Hematopoietic multipotent progenitor cell treated with erythropoietin and hydrocortisone succinate and interleukin-3 and kit ligand, for 6 days (in vitro differentiated cells): Measurements from ENCODE around the gene SHE.
"Not testable (repeated sequence)": the region's sequence is repeated elsewhere in the genome, so short reads cannot be mapped to it uniquely, and the experiment has no call there.

Source experiments
- DNase-seq: peaks from one replicate; pipeline ENCODE4 v3.0.0-alpha.2; 2015

SHE gene

DNA sequence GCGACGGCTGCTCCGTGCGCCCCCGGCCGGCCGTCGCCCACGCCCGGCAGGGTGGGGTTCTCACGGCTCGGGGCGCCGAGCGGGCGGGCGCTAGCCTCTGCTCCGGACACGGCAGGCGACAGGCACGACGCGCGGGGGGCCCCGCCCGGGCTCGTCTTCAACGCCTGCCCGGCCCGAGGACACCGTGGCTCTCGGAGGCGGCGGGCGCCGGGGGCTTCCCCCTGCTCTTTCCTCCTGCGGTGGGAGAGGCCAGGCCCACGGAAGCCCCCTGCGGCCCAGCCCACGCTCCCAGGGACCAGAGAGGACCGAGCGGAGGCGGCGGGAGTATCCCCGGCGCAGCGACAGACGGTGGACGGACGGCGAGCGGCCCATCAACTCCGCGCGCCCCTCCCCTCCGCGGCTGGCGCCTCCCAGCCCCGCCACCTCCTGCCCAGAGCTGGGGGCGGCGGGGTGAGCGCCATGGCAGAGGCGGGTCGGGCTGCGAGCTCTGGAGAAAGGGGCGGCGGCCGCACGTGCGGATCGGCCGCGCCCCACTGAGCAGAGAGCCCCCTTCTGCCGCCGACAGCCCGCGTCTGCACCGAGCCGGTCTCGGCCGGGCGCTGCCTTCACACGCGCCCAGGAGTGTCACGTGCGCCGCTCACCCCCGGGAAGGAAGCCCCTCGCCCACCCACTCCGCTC lies at the start of gene SHE, which contains the start of gene TDRD10:
Gene SHE (minus strand): TSS at position 347 of the 678 bp plus-strand sequence. CDS start 386 bp downstream, outside the sequence.
Gene TDRD10 (plus strand): TSS at position 154 of the 678 bp plus-strand sequence. CDS start 4,685 bp downstream, outside the sequence.
- DNase-seq, result peak; percentile 30

DNA sequence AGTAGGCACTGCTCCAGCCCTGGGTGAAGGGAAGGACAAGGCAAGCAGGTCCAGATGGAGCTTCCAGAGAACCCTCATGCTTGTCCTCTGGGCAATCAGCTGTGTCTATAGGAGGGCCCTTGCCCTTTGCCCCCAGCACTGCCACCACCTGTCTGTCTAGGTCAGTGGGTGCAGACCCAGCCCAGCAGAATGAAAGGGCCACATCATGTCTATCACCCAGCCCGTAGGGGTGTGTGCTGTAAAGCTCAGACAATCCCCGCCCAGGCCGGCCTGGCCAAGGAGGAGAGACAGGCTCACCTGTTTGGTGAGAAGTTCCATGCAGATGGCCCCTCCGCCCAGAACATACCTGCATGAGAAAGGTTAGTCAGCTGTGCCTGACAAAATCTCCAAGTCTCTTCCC lies 49.3 kb upstream of the SHE start:
- DNase-seq, result no peak

DNA sequence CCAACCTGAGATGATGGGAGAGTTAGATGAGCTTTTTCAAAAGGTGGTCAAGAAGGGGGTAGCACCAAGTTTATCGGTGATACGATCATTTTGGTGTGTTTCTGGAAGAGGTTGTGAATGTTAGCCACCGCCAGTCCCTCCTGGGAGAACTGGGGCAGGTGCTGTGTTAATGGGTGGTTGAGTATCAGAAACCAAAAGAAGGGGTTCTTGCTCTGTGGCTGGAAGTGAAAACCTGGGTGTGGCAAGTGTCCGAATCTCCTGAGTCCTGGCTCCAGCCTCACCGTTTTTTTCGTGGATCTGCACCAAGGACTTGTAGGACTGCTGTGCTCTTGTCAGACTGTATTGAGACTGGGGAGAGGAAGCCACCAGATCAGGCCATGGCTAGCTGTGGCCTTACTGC lies 48.4 kb upstream of the SHE start:
- no peak for DNase-seq

DNA sequence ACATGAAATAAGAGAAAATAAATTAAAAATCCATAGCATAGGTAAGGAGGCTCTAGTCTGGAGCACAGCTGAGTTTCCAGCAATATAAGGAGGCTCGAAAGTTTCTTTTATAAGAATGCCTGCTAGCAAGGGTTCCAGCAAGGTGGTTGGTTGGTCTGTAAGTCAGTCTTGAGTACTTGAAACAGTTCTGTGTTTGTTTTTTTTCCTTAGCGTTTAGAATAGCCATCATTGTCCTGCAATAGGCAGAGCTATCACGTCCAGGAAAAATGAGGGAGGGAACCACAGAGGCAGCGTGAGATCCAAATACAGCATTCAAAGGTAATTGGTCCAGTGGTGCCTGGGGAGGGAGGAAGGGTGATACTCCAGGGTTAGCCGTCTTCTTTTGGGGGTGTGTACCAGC lies 47.9 kb upstream of the SHE start:
- DNase-seq, result no peak

DNA sequence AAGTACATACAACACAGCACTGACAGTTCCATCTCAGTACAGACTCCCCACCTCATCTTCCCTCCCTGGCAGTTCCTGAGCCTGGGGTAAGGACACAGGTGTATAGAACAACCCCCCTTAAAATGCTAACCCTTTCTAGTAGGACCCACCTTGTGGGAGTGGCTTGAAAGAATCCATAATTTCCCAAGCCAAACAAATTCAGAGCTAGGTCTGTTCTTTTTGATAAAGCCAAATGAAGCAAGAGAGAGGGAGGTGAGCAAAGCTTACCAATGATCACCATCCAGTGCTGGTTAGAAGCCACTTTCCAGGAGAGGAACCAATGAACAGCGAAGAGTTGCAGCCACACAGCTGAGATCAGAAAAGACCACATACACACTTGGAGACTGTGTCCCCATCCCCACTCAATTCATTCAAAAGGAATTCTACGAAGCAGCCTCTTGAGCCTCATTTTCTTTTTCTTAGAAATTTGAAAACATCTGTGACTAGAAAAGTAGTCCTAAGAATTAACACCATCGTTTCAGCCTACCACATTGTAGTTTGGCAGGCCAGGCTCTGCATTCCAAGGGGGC lies 47.1 kb upstream of the SHE start:
- DNase-seq, result no peak

DNA sequence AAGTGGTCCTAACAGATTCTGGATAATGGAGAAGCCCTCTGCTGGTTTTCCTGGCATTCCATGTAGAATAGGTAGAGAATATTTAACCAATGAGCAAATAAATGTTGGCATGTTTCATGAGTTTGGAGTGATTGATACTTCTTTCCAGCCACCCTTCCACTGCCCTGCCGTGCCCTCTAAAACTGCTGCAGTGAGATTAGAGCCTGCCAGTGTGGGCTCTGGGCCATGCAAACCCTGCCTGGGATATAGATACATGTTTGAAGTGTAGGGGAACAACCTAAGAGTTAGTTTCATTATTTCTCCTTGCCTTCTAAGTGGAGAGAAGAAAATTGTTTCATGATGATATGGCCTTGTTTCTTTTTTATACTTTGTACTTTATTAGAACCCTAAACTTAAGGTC lies 45.8 kb upstream of the SHE start:
- peak; percentile 72 for DNase-seq

DNA sequence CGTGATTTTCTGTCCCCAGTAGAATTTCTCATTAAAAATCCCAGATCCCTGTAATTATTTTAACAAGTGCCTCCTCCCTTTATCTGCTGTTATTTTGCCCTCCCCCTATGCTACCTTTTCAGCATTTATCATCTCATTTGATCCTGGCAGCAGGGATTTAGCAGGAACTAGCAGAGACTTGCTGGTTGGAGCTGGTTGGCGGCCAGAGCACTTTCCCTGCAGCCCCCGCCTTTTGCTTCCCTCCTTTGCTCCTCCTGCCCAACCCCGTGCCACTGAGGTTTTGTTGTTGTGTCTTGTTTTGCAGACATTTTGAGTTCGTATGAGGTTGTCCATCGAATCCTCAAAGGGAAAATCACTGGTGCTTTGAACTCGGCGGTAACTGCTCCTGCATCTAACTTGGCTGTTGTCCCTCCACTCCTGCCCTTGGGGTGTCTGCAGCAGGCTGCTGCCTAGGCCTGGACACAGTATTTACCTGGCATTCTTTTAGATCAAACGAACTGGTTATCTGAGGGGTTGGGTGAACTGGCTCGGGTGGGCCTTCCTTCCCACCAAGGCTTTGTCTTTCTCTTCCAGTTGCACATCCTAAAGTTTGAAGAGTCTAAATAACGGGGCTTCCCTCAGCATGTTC lies 45.0 kb upstream of the SHE start:
- no peak for DNase-seq

DNA sequence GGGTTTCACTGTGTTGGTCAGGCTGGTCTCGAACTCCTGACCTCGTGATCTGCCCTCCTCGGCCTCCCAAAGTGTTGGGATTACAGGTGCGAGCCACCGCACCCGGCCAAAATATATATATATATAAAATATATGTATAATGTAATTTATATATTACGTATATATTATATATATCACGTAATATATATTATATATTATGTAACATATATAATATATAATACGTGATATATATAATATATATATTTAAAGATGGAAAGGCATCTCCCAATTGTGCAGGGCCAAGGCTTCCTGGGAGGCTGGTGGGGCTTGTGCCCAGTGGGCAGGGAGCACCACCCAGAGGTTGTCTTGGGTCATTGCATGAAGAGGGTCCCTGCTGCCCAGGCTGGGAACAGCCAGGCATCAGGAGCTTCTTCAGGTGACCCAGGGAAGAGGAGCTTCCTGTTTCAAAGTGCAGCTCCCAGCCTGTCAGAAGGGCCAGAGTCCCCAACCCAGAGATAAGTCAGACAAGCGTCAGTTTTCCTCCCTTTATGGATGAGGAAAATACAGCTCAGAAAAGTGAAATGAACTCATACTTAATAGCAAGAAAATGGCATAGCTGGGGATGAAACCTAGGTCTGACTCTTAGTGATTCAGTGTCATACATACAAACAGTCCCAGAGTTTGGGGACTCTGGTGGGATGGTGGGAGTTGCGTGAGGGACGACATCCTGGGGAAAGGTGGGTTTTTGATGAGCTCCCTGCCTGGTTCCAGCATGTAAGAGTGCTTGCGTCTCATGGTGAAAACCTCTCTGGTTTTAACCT lies 44.3 kb upstream of the SHE start:
- DNase-seq, result peak; percentile 85

DNA sequence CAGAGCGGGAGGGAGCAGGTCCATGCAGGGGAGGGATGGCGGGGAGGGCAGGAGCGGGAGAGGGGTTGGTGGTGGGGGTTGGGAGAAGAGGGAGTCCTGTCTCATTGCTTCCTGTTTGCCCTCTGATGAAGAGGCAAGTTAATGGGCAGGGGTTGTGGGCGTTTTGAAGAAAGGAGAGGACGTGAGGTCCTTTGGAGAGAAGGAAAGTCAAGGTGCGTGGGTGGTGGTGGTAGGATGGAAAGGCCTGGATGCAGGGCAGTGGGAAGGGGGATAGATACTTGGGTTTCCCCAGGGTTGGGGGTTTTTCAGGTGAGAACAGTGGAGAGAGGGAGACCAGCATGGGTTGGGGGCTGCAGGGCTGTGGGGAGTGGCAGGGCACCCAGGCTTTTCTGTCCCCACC lies 39.0 kb upstream of the SHE start:
- no peak for DNase-seq

DNA sequence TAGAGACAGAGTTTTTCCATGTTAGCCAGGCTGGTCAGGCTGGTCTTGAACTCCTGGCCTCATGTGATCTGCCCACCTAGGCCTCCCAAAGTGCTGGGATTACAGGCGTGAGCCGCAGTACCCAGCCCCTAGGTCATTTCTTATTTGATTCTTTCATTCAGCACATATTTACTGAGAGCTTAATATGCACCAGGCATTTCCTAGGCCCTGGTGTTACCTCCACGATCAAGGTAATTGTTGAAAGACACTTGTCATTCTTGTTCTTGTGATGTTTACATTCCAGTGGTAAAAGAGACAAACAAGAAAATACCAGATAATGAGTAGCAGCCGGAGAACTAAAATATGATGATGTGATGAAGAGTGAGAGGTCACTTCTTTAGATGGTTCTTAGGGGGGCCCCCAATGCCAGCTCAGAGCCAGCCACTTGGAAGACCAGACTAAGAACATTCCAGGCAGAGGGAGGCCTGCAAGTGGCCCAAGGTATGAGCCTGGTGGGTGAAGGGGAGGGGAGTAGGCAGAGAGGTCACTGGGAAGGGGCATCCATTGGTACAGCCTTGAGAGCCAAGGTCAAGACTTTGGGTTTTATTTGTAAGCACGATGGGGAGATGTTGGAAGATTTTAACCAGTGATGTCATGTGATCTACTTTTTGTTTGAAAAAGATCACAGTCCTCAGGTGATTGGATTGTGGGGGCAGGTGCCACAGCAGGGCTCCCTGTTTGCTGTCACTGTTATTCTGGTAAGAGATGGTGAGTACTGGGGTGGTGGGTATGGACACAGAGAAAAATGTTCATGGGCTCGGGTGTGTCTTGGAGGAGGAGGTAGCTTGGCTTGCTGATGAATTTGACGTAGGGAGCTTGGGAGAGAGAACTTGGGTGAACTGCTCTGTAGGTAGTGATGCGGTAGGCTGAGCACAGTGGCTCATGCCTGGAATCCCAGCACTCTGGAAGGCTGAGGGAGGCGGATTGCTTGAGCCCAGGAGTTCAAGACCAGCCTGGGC lies 37.6 kb upstream of the SHE start:
- DNase-seq, result no peak

DNA sequence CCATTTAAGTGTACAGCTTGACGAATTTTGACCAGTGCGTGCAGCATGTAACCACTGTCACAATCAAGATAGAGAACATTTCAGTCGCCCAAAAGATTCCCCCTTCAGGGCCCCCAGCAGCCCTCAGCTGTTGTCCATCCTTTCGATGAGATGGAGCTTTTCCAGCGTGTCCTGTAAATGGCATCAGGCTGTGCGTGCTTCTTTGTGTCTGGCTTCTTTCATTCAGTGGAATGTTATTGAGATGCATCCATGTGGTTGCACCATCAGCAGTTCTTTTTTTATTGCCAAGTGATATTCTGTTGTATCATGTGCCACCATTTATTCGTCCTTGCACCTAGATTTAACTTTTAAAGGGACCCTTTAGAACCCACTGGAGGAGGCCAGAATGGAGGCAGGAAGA lies 34.4 kb upstream of the SHE start:
- no peak for DNase-seq

DNA sequence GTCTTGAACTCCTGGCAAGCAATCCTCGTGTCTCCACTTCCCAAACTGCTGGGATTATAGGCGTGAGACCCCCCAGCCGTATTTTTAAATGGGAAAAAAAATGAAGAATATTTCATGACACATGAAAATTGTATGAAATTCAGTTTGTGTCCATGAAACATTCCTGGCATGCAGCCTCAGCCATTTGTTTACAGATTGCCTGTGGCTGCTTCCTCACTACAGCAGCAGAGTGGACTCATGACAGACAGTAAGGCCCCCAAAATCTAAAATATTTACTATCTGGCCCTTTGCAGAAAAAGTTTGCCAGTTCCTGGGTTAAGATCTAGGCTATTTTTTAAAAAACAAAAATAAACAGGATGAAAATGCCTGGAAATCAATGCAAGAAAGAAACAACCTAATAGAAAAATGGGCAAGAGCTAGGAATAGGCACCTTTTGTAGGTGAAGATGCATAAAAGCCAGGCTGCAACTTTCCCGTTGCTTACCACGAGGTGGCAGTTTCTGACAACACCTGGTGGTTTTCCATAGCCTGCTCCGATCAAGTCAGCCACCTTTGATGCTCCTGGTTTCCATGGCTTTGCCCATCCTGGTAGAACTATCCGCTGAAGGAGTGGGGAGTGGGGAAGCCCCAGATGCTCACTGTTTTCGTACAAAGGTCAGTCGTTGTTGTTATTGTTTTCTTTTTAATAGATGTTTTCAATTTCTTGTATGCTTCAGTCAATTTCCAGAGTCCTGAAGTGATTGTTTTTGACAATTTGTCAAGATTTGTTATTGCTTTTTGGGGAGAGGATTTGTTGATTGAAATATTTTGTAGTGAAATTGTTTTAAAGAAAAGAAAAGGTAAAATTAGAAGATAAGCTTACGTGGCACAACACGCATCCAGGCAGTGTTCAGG lies 32.0 kb upstream of the SHE start:
- DNase-seq, result no peak

DNA sequence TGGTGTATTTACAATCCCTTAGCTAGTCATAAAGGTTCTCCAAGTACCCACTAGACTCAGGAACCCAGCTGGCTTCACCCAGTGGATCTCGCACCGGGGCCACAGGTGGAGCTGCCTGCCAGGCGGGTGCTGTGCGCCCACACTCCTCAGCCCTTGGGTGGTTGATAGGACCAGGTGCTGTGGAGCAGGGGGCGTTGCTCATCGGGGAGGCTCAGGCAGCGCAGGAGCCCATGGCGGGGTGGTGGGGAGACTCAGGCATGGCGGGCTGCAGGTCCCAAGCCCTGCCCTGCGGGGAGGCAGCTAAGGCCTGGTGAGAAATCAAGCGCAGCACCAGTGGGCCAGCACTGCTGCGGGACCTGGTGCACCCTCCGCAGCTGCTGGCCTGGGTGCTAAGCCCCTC lies 29.7 kb upstream of the SHE start:
- DNase-seq, result not testable (repeated sequence)

DNA sequence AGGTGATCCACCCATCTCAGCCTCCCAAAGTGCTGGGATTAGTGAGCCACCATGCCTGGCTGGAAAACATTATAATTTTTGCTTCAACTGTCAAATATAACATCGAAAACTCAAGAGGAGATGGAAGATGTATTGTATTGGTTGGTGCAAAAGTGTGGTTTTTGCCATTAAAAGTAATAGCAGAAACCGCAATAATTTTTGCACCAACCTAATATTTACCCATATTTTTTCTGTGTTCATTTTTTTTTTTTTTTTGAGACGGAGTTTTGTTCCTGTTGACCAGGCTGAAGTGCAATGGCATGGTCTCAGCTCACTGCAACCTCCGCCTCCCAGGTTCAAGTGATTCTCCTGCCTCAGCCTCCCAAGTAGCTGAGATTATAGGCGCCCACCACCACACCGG lies 27.1 kb upstream of the SHE start:
- DNase-seq, result no peak

DNA sequence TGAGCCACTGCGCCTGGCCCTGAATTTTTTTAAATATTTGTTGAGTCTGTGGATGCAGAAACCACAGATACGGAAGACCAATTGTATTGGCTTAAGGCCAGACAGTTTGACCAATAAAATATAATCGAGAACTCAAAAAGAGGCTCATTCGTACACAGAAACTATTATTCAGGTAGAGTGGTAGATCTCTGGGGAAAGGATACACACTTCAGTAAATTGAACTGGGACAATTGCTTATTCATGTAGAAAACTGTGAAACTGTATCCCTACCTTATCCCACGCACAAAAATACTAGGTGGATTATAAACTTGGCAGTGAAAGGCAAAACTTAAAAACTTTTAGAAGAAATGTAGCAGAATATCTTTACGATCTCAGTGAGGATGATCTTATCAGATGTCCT lies 25.0 kb upstream of the SHE start:
- DNase-seq, result no peak

DNA sequence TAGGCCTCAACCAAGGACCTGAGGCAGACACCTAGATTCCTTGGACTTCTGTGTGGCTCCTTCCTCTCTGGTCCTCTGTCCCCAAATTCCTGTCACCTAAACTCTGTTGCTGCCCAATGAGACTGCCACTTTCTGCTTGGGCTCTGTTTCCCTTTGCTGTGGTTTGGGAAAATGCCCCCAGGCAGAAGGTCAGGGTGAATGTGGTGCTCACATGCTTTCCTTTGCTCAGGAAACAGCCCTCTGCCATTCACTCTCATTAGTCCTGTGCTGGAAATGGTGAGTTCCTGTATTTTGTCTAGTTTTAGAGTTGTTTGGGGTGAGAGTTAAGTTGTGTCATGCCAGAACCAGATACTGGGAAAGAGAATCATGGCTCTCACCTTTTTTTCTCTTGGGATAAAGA lies 22.7 kb upstream of the SHE start:
- DNase-seq, result no peak

DNA sequence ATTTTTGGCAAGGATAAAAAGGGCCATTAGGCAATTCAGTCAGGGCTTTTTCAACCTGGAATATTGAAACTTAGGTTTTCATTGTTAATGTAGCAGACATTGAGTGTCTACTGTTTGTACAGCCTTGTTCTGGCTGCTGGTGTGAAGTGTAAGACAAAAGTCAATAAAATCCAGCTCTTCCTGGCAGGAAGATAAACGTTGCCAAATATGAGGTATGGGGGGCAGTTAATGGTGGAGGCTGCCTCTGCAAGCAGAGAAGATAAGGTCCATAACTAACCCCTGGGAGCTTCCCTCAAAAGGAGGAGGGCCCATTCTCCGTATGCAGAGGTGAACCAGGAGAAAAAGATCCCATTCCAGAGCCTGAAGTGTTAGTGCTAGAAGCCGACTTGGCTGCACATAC lies 19.5 kb upstream of the SHE start:
- DNase-seq, result no peak

DNA sequence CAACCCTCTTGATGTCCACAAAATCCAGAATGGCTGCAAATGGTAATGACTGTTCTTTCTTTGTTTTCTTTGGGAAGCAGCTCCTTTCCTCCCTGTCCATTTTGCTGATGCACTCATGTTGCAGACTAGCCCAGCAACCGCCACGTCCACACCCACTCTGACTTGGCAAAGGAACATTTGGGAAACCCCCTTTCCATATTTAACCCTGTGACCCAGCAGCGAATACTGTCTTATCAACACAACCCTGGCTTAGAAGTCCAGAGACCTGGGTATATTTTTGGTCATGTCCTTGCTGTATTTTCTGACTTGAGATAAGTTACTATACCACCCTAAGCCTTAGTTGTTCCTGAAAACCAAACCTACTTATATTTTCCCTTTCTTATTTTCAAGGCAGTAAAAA lies 18.1 kb upstream of the SHE start:
- DNase-seq, result peak; percentile 63

DNA sequence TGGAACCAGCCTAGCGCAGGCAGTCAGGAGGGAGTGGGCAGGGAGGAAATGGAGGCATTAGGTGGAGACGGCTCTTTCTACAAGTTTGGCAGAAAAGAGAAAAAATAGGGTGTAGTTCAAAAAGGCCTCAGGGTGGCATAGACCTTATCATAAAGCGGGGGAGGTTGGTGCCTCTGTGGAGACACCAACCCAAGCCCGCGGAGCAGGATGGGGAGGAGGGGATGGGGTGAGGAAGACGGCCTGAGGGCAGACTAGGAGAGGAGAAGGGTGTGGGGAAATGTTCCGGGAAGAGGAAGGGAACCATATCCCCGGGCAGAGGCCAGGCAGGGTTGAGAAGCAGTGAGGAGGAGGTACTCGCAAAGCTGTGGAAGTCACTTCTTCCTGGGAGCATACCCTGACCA lies 17.4 kb upstream of the SHE start:
- DNase-seq, result peak; percentile 72

DNA sequence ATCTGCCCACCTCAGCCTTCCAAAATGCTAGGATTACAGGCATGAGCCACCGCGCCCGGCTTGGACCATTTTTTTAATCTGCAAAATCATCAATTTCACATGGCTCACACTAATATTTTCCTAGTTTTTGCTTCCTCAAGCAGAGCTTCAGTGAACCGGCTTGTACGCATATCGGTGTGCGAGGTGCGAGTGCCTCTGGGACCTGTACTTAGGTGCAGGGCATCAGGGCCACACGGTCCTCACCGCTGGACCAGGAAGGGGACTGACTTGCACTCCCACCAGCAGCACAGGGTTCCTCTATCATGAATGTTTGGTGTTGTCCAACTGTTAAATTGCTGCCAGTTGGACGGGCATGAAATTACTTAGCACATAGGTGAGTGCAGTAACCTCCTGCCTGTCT lies 15.4 kb upstream of the SHE start:
- DNase-seq, result no peak

DNA sequence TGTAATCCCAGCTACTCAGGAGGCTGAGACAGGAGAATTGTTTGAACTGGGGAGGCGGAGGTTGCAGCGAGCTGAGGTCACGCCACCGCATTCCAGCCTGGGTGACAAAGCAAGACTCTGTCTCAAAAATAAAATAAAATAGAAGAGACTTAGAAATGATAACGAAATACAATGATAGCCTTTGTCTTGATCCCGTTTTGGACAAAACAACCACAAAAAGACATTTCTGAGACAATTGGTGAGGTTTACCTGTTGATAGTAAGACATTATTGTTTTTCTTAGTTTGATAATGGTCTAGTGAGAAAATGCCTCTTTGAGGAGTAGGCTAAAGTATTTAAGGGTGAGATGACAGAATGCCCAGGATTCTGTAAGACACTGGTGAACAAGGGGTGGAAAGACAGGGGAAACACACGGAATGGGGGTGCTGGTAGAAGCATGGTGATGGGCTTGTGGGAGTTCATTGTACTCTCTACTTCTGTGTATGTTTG lies 11.9 kb upstream of the SHE start:
- no peak for DNase-seq
